HCT116 (cell line): ENCODE results near the gene DOK6. TPM values are rescaled to one million over a fixed set of nuclear protein-coding genes. Genes with fewer than 3 reads are reported as not detected.

Experiments
- ATAC-seq: fragments of 200-7000 bp; cut with Tn5 transposase; 2 replicates; pipeline ENCODE4 v1.9.1; 2020; ENCODE audit warnings: mild to moderate bottlenecking, moderate library complexity
- BruUV-seq: library from RNA; stranded (reverse); fragments of 400-500 nt; replicated peaks from 2 replicates; lab custom pipeline; 2021; lab: Mats Ljungman, UMichigan
- CTCF ChIA-PET: fragments of 300-600 bp; sonication (Branson Sonifier 250); formaldehyde crosslinking; loops from one replicate; lab custom pipeline; 2021; ENCODE audit warnings: antibody characterized with exemption; lab: Charles Lee
- POLR2A ChIA-PET: fragments of 300-600, 350-600 bp; sonication (Branson Sonifier 250); formaldehyde crosslinking; loops from one replicate; lab custom pipeline; 2021; ENCODE audit warnings: antibody characterized with exemption; lab: Charles Lee
- RAD21 ChIA-PET, 2 experiments: fragments of 300-600 bp; sonication (Branson Sonifier 250); formaldehyde crosslinking; loops; one replicate each; lab custom pipeline; 2023; ENCODE audit warnings: low total read pairs in 2 of 2; ENCODE audit not compliant: uncharacterized antibody in 2 of 2, unreplicated experiment in 2 of 2, low non-redundant PET in 1 of 2; lab: Charles Lee
- DNase-seq: peaks from one replicate; pipeline ENCODE4 v3.0.0-alpha.2; 2010; ENCODE audit warnings: low read depth, low spot score
- H2AFZ ChIP-seq: fragments of 200-600 bp; shearing (Covaris generic), sonication (generic); 2 replicates; pipeline ENCODE4 v1.6.1; 2017; ENCODE audit warnings: low read depth, mixed run types, mixed read lengths, antibody characterized with exemption, low read length; ENCODE audit not compliant: poor library complexity, severe bottlenecking
- H3K27ac ChIP-seq: 2 replicates; pipeline ENCODE4 v1.5.1; 2012; ENCODE audit warnings: low read depth, low read length
- H3K27me3 ChIP-seq: fragments of 200-600 bp; sonication (generic); 2 replicates; pipeline ENCODE4 v1.6.1; 2016; ENCODE audit warnings: mixed run types, low read length, mixed read lengths; ENCODE audit not compliant: insufficient read depth
- H3K36me3 ChIP-seq, 2 experiments: fragments of 200-500 bp in 1 of 2; fragments of 200-600 bp in 1 of 2; sonication (Bioruptor generic) in 1 of 2; sonication (generic) in 1 of 2; 2 replicates each; pipeline versions ENCODE4 v1.5.1 to v1.6.1; 2014 to 2016; ENCODE audit warnings: low read length in 2 of 2, inconsistent platforms in 1 of 2, mixed read lengths in 1 of 2, mixed run types in 1 of 2; ENCODE audit not compliant: insufficient read depth in 2 of 2, control insufficient read depth in 1 of 2
- H3K4me1 ChIP-seq, 2 experiments: fragments of 200-600 bp in 1 of 2; sonication (generic) in 1 of 2; 2 replicates each; pipeline versions ENCODE4 v1.5.1 to v1.6.1; 2012 to 2017; ENCODE audit warnings: low read length in 2 of 2, inconsistent platforms in 1 of 2, mild to moderate bottlenecking in 1 of 2, mixed read lengths in 1 of 2, mixed run types in 1 of 2, moderate library complexity in 1 of 2; ENCODE audit not compliant: insufficient read depth in 2 of 2, control insufficient read depth in 1 of 2
- H3K4me2 ChIP-seq: fragments of 200-600 bp; sonication (generic); 2 replicates; pipeline ENCODE4 v1.6.1; 2017; ENCODE audit warnings: mixed run types, low read length, mixed read lengths
- H3K4me3 ChIP-seq, 2 experiments: fragments of 200-600 bp in 1 of 2; sonication (generic) in 1 of 2; replicated peaks in 1 of 2; 2 replicates each; pipeline ENCODE4 v1.5.1; 2011 to 2016; ENCODE audit warnings: low read length in 2 of 2, control low read depth in 1 of 2, low read depth in 1 of 2, mild to moderate bottlenecking in 1 of 2, mixed read lengths in 1 of 2, mixed run types in 1 of 2
- H3K79me2 ChIP-seq: fragments of 200-600 bp; sonication (generic); 2 replicates; pipeline ENCODE4 v1.6.1; 2017; ENCODE audit warnings: mild to moderate bottlenecking, mixed run types, low read length, moderate library complexity, mixed read lengths; ENCODE audit not compliant: insufficient read depth
- H3K9ac ChIP-seq: fragments of 200-600 bp; sonication (generic); 2 replicates; pipeline ENCODE4 v1.6.1; 2016; ENCODE audit warnings: low read length, mixed read lengths
- H3K9me2 ChIP-seq: fragments of 200-600 bp; sonication (generic), shearing (Covaris generic); 2 replicates; pipeline ENCODE4 v1.6.1; 2017; ENCODE audit warnings: mixed run types, mild to moderate bottlenecking, moderate library complexity; ENCODE audit not compliant: insufficient read depth
- H3K9me3 ChIP-seq, 2 experiments: fragments of 200-500 bp in 1 of 2; fragments of 200-600 bp in 1 of 2; sonication (Bioruptor generic) in 1 of 2; sonication (generic) in 1 of 2; 2 replicates each; pipeline ENCODE4 v1.6.1; 2014 to 2017; ENCODE audit warnings: low read length in 2 of 2, mixed read lengths in 2 of 2, inconsistent platforms in 1 of 2, low read depth in 1 of 2, mild to moderate bottlenecking in 1 of 2, mixed run types in 1 of 2, moderate library complexity in 1 of 2; ENCODE audit not compliant: control insufficient read depth in 1 of 2, insufficient read depth in 1 of 2
- H4K20me1 ChIP-seq: fragments of 200-600 bp; sonication (generic), shearing (Covaris generic); 2 replicates; pipeline ENCODE4 v1.6.1; 2017; ENCODE audit warnings: mixed run types, mild to moderate bottlenecking, moderate library complexity; ENCODE audit not compliant: insufficient read depth
- EGR1 ChIP-seq: IDR thresholded peaks from 2 replicates; pipeline ENCODE4 v1.6.1; 2012; ENCODE audit warnings: low read depth
- POLR2A ChIP-seq: IDR thresholded peaks from 2 replicates; pipeline ENCODE4 v1.7.0; 2011; ENCODE audit warnings: borderline replicate concordance; ENCODE audit not compliant: insufficient read depth, insufficient read length; ENCODE audit errors: extremely low read depth
- SIN3A ChIP-seq: IDR thresholded peaks from 2 replicates; pipeline ENCODE4 v1.6.1; 2012; ENCODE audit warnings: low read depth
- TCF7L2 ChIP-seq: IDR thresholded peaks from 2 replicates; pipeline ENCODE4 v1.7.0; 2011; ENCODE audit warnings: borderline replicate concordance, inconsistent platforms; ENCODE audit not compliant: insufficient read depth, insufficient read length; ENCODE audit errors: extremely low read depth
- intact Hi-C: fragments of 100-400 bp; cut with micrococcal nuclease; formaldehyde crosslinking; loops from 2 replicates; pipeline ENCODE4 v1.10.0; 2022
- total RNA-seq: library from RNA; stranded (reverse); gene quantifications from one replicate; pipeline ENCODE4 v1.2.1, GENCODE V29; 2021; ENCODE audit not compliant: unreplicated experiment
- TF ChIP-seq, protein P1 (sequence below): IDR thresholded peaks from 2 replicates; pipeline ENCODE4 v1.6.1; 2011; ENCODE audit warnings: mild to moderate bottlenecking, low read length, moderate library complexity; ENCODE audit not compliant: insufficient replicate concordance; ENCODE audit errors: extremely low read depth
- TF ChIP-seq, protein P2 (sequence below): IDR thresholded peaks from 2 replicates; pipeline ENCODE4 v1.6.1; 2012
- TF ChIP-seq, protein P3 (sequence below), 3 experiments: fragments of 200-600 bp in 1 of 3; sonication (generic) in 1 of 3; IDR thresholded peaks in 2 of 3; conservative IDR thresholded peaks in 1 of 3; 2 replicates each; pipeline ENCODE4 v1.5.1; 2012 to 2017; ENCODE audit warnings: low read depth in 2 of 3, low read length in 2 of 3, antibody characterized with exemption in 1 of 3, borderline replicate concordance in 1 of 3, control low read depth in 1 of 3, mild to moderate bottlenecking in 1 of 3, mixed read lengths in 1 of 3, mixed run types in 1 of 3, moderate library complexity in 1 of 3; ENCODE audit not compliant: insufficient read depth in 1 of 3
- TF ChIP-seq, protein P4 (sequence below): IDR thresholded peaks from 2 replicates; pipeline ENCODE4 v1.6.1; 2012

DOK6 gene
- total RNA-seq, 1 experiment from 2014 or later = not detected

DNA sequence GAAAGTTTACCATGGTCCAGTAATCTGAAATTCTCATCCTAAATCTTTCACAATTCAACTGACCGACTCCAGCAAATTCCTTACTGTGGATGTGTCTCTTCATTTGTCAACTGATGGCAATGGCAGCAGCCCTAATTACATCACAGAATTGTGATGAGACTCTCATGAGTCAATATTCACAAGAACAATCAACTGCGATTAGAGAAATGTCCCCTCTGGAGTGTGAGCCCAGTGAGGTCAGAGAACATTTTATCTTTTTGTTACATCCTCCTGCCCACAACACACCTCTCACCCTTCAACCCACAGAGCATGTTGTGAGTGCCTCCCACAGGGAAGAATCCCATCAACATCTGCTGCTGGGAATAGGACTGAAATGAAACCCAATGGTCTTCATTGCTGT, 473.4 kb downstream of the DOK6 start:
- ATAC-seq = no peak
- intact Hi-C loops = no loop called here
- BruUV-seq = no TSS peak

DNA sequence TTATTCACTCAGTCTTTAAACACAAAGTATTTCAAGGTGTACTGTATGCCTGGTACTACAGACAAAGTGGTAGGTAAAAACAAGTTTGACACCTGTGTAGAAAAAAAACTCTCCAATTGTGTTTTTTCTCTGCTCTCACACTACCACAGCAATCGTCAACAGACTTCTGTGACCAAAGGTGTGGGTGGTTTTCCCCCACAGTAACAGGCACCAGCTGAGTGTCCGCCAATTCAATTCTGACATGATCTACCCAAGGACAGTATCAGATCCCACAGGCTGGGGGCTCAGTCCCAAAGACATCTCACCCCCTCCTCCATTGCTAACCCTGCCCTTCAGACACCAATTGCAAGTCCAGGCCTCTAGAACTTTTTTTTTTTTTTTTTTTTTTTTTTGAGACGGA, 475.8 kb downstream of the DOK6 start:
- no peaks in the 10 kb centered on the region for H3K79me2 ChIP-seq
- H2AFZ ChIP-seq = no peak overlapping the region
- H3K4me2 ChIP-seq = no peak overlapping the region
- POLR2A ChIA-PET = no interaction called here
- no peaks in the 10 kb centered on the region for H3K9me3 ChIP-seq
- CTCF ChIA-PET = no interaction called here
- no peak for TF ChIP-seq TCF7L2
- TF ChIP-seq, protein P1, sequence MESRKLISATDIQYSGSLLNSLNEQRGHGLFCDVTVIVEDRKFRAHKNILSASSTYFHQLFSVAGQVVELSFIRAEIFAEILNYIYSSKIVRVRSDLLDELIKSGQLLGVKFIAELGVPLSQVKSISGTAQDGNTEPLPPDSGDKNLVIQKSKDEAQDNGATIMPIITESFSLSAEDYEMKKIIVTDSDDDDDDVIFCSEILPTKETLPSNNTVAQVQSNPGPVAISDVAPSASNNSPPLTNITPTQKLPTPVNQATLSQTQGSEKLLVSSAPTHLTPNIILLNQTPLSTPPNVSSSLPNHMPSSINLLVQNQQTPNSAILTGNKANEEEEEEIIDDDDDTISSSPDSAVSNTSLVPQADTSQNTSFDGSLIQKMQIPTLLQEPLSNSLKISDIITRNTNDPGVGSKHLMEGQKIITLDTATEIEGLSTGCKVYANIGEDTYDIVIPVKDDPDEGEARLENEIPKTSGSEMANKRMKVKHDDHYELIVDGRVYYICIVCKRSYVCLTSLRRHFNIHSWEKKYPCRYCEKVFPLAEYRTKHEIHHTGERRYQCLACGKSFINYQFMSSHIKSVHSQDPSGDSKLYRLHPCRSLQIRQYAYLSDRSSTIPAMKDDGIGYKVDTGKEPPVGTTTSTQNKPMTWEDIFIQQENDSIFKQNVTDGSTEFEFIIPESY = no peak
- TF ChIP-seq, protein P2, sequence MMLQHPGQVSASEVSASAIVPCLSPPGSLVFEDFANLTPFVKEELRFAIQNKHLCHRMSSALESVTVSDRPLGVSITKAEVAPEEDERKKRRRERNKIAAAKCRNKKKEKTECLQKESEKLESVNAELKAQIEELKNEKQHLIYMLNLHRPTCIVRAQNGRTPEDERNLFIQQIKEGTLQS = no peak
- H3K4me3 ChIP-seq = no peak overlapping the region
- intact Hi-C loops = no loop called here
- ATAC-seq (no peak), DNase-seq (no peak)
- H3K4me1 ChIP-seq = no peaks in the 10 kb centered on the region
- H4K20me1 ChIP-seq = no peaks in the 10 kb centered on the region
- no peaks in the 10 kb centered on the region for H3K36me3 ChIP-seq
- BruUV-seq = no TSS peak
- no peak overlapping the region for H3K9ac ChIP-seq
- H3K27me3 ChIP-seq = no peaks in the 10 kb centered on the region
- H3K9me2 ChIP-seq = no peaks in the 10 kb centered on the region
- RAD21 ChIA-PET = no interaction called here
- H3K27ac ChIP-seq = no peak overlapping the region

More for the DNA sequence above, 473.4 kb downstream of the DOK6 start:
- Histone ChIP-seq H3K4me1 (no peaks in the 10 kb centered on the region), H3K27me3 (no peaks in the 10 kb centered on the region), H3K27ac (no peak overlapping the region), H3K9me3 (no peaks in the 10 kb centered on the region), H3K79me2 (no peaks in the 10 kb centered on the region), H3K9ac (no peak overlapping the region), H2AFZ (no peak overlapping the region), H3K4me2 (no peak overlapping the region), H4K20me1 (no peaks in the 10 kb centered on the region), H3K36me3 (no peaks in the 10 kb centered on the region), H3K4me3 (no peak overlapping the region), H3K9me2 (no peaks in the 10 kb centered on the region)
- TF ChIP-seq EGR1 = no peak
- no peak for TF ChIP-seq POLR2A
- TF ChIP-seq, protein P3, sequence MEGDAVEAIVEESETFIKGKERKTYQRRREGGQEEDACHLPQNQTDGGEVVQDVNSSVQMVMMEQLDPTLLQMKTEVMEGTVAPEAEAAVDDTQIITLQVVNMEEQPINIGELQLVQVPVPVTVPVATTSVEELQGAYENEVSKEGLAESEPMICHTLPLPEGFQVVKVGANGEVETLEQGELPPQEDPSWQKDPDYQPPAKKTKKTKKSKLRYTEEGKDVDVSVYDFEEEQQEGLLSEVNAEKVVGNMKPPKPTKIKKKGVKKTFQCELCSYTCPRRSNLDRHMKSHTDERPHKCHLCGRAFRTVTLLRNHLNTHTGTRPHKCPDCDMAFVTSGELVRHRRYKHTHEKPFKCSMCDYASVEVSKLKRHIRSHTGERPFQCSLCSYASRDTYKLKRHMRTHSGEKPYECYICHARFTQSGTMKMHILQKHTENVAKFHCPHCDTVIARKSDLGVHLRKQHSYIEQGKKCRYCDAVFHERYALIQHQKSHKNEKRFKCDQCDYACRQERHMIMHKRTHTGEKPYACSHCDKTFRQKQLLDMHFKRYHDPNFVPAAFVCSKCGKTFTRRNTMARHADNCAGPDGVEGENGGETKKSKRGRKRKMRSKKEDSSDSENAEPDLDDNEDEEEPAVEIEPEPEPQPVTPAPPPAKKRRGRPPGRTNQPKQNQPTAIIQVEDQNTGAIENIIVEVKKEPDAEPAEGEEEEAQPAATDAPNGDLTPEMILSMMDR (IDR thresholded peaks at IDR 0.05 in 2 of 3, conservative IDR thresholded peaks at IDR 0.05 in 1 of 3; ENCODE audit: borderline replicate concordance in 1 of 3, insufficient read depth in 1 of 3, low read depth in 2 of 3, low read length in 2 of 3) = no peak
- TF ChIP-seq, protein P4, sequence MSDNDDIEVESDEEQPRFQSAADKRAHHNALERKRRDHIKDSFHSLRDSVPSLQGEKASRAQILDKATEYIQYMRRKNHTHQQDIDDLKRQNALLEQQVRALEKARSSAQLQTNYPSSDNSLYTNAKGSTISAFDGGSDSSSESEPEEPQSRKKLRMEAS = no peak
- TF ChIP-seq SIN3A = no peak
- DNase-seq = no peak
- POLR2A ChIA-PET = no interaction called here
- CTCF ChIA-PET = no interaction called here
- RAD21 ChIA-PET = no interaction called here
